NT2/D1 (cell line): ENCODE data around the gene OTUD4.

Experiments used
- DNase-seq: peaks from one replicate; pipeline ENCODE4 v3.0.0-alpha.2; 2011; ENCODE audit warnings: low read depth, low spot score
- H3K27me3 ChIP-seq: 2 replicates; pipeline ENCODE4 v1.6.0; 2011; ENCODE audit warnings: mild to moderate bottlenecking; ENCODE audit not compliant: insufficient read length, insufficient read depth
- H3K36me3 ChIP-seq: 2 replicates; pipeline ENCODE4 v1.6.1; 2011; ENCODE audit warnings: mild to moderate bottlenecking, low read length, mixed read lengths; ENCODE audit not compliant: insufficient read depth, insufficient read length
- H3K4me1 ChIP-seq: 2 replicates; pipeline ENCODE4 v1.5.1; 2011; ENCODE audit not compliant: insufficient read depth, insufficient read length
- H3K4me3 ChIP-seq: 2 replicates; pipeline ENCODE4 v1.5.1; 2011; ENCODE audit warnings: low read depth; ENCODE audit not compliant: insufficient read length
- H3K9ac ChIP-seq: 2 replicates; pipeline ENCODE4 v1.6.0; 2011; ENCODE audit warnings: low read depth; ENCODE audit not compliant: insufficient read length
- H3K9me3 ChIP-seq: 2 replicates; pipeline ENCODE4 v1.5.1; 2011; ENCODE audit warnings: mild to moderate bottlenecking, low read length; ENCODE audit not compliant: insufficient read depth
- SUZ12 ChIP-seq: IDR thresholded peaks from 2 replicates; pipeline ENCODE4 v1.6.1; 2011; ENCODE audit not compliant: insufficient read length, insufficient read depth; ENCODE audit errors: extremely low read depth
- YY1 ChIP-seq: IDR thresholded peaks from 2 replicates; pipeline ENCODE4 v1.6.1; 2011; ENCODE audit not compliant: insufficient read length, insufficient read depth
- ZNF274 ChIP-seq: IDR thresholded peaks from 2 replicates; pipeline ENCODE4 v1.6.1; 2011; ENCODE audit warnings: mild to moderate bottlenecking, low read depth, low read length

Gene OTUD4

GRCh38 chr4:145213245-145213644 lies 32.9 kb upstream of the OTUD4 start:
- H3K4me3 ChIP-seq: no peak overlapping the region
- H3K9ac ChIP-seq: no peak overlapping the region
- no peaks in the 10 kb centered on the region for H3K4me1 ChIP-seq
- no peak for TF ChIP-seq YY1
- no peak for TF ChIP-seq ZNF274
- no peak for TF ChIP-seq SUZ12
- no peaks in the 10 kb centered on the region for H3K36me3 ChIP-seq
- no peaks in the 10 kb centered on the region for H3K27me3 ChIP-seq
- no peaks in the 10 kb centered on the region for H3K9me3 ChIP-seq
- DNase-seq: no peak

- Histone ChIP-seq H3K27me3 (no peaks in the 10 kb centered on the region), H3K9me3 (no peaks in the 10 kb centered on the region), H3K9ac (no peak overlapping the region), H3K4me3 (no peak overlapping the region), H3K4me1 (no peaks in the 10 kb centered on the region), H3K36me3 (no peaks in the 10 kb centered on the region)
- TF ChIP-seq ZNF274 (no peak), SUZ12 (no peak), YY1 (no peak)
- DNase-seq: no peak
Measured at GRCh38 chr4:145207934-145208333, 27.5 kb upstream of the OTUD4 start.

- no peaks in the 10 kb centered on the region for H3K4me1 ChIP-seq
- no peaks in the 10 kb centered on the region for H3K9me3 ChIP-seq
- DNase-seq: no peak
- no peaks in the 10 kb centered on the region for H3K36me3 ChIP-seq
- H3K4me3 ChIP-seq: no peak overlapping the region
- no peak for TF ChIP-seq ZNF274
- no peak for TF ChIP-seq SUZ12
- TF ChIP-seq YY1: no peak
- H3K27me3 ChIP-seq: no peaks in the 10 kb centered on the region
- H3K9ac ChIP-seq: no peak overlapping the region
Measured at GRCh38 chr4:145203410-145203809, 23.0 kb upstream of the OTUD4 start.

GRCh38 chr4:145200366-145200765 lies 20.0 kb upstream of the OTUD4 start:
- Histone ChIP-seq H3K9me3 (no peaks in the 10 kb centered on the region), H3K4me3 (no peak overlapping the region), H3K36me3 (no peaks in the 10 kb centered on the region), H3K4me1 (no peaks in the 10 kb centered on the region), H3K27me3 (no peaks in the 10 kb centered on the region), H3K9ac (no peak overlapping the region)
- no peak for DNase-seq
- TF ChIP-seq SUZ12 (no peak), ZNF274 (no peak), YY1 (no peak)

GRCh38 chr4:145199051-145199716 lies 18.8 kb upstream of the OTUD4 start:
- Histone ChIP-seq H3K27me3 (no peaks in the 10 kb centered on the region), H3K4me1 (no peaks in the 10 kb centered on the region), H3K9me3 (no peaks in the 10 kb centered on the region), H3K9ac (no peak overlapping the region), H3K36me3 (no peaks in the 10 kb centered on the region), H3K4me3 (no peak overlapping the region)
- TF ChIP-seq SUZ12 (no peak), ZNF274 (no peak), YY1 (no peak)
- DNase-seq: no peak

GRCh38 chr4:145196747-145197146 lies 16.4 kb upstream of the OTUD4 start:
- Histone ChIP-seq H3K9ac (no peak overlapping the region), H3K9me3 (no peaks in the 10 kb centered on the region), H3K27me3 (no peaks in the 10 kb centered on the region), H3K36me3 (no peaks in the 10 kb centered on the region), H3K4me3 (no peak overlapping the region), H3K4me1 (no peaks in the 10 kb centered on the region)
- no peak for DNase-seq
- TF ChIP-seq YY1: no peak
- no peak for TF ChIP-seq ZNF274
- no peak for TF ChIP-seq SUZ12

- no peak overlapping the region for H3K4me3 ChIP-seq
- DNase-seq: no peak
- no peaks in the 10 kb centered on the region for H3K36me3 ChIP-seq
- no peak overlapping the region for H3K9ac ChIP-seq
- no peak for TF ChIP-seq SUZ12
- no peak for TF ChIP-seq ZNF274
- H3K27me3 ChIP-seq: no peaks in the 10 kb centered on the region
- H3K9me3 ChIP-seq: no peaks in the 10 kb centered on the region
- H3K4me1 ChIP-seq: no peaks in the 10 kb centered on the region
Measured at GRCh38 chr4:145195167-145195952, 15.0 kb upstream of the OTUD4 start.
